GM12878 (cell line): ENCODE data around the gene PTTG2. TPM values are rescaled to one million over a fixed set of nuclear protein-coding genes. Genes with fewer than 3 reads are reported as not detected.

Experiments
- ATAC-seq: fragments of 200-7000 bp; cut with Tn5 transposase; 3 replicates; pipeline ENCODE4 v1.9.1; 2020; ENCODE audit warnings: mild to moderate bottlenecking, moderate library complexity
- BruUV-seq: library from RNA; stranded (reverse); fragments of 400-500 nt; replicated peaks from 2 replicates; lab custom pipeline; 2021; lab: Mats Ljungman, UMichigan
- CTCF ChIA-PET: fragments of 300-600 bp; sonication (Branson Sonifier 250); formaldehyde crosslinking; extraction: SDS; loops from one replicate; lab custom pipeline; 2021; ENCODE audit warnings: inconsistent platforms; lab: Yijun Ruan, JAX
- POLR2A ChIA-PET: fragments of 350-600 bp; formaldehyde crosslinking; extraction: SDS; loops from one replicate; lab custom pipeline; 2021; ENCODE audit warnings: inconsistent platforms; lab: Charles Lee
- RAD21 ChIA-PET: fragments of 300-600 bp; sonication (Branson Sonifier 250); formaldehyde crosslinking; loops from one replicate; lab custom pipeline; 2023; ENCODE audit warnings: antibody characterized with exemption; ENCODE audit not compliant: unreplicated experiment; lab: Charles Lee
- SMC1A ChIA-PET: fragments of 300-600 bp; sonication (Branson Sonifier 250); formaldehyde crosslinking; loops from one replicate; lab custom pipeline; 2023; ENCODE audit not compliant: unreplicated experiment, uncharacterized antibody; lab: Charles Lee
- DNase-seq: peaks from one replicate; pipeline ENCODE4 v3.0.0-alpha.2; 2011; ENCODE audit warnings: low read depth, low spot score
- FAIRE-seq: peaks from 3 replicates; lab custom pipeline; 2011; peaks lifted over from hg19 to GRCh38; lab: Jason Lieb, UNC
- H2AFZ ChIP-seq: 2 replicates; pipeline ENCODE4 v1.6.0; 2011; ENCODE audit warnings: low read depth, low read length, control low read depth; ENCODE audit not compliant: control insufficient read depth
- H3K27ac ChIP-seq: 2 replicates; pipeline ENCODE4 v1.5.1; 2011; ENCODE audit warnings: control low read depth; ENCODE audit not compliant: control insufficient read depth, insufficient read depth
- H3K27me3 ChIP-seq, 2 experiments: replicated peaks in 1 of 2; 2 replicates each; pipeline versions ENCODE4 v1.6.0 to v1.6.1; 2011; ENCODE audit warnings: low read length in 1 of 2; ENCODE audit not compliant: control insufficient read depth in 2 of 2, insufficient read depth in 2 of 2
- H3K36me3 ChIP-seq, 2 experiments: 2 replicates each; pipeline ENCODE4 v1.5.1; 2011; ENCODE audit warnings: low read length in 1 of 2; ENCODE audit not compliant: control insufficient read depth in 2 of 2, insufficient read depth in 2 of 2
- H3K4me1 ChIP-seq: 2 replicates; pipeline ENCODE4 v1.6.1; 2011; ENCODE audit warnings: mild to moderate bottlenecking, low read length, moderate library complexity, mixed read lengths; ENCODE audit not compliant: control insufficient read depth, insufficient read depth
- H3K4me2 ChIP-seq: 2 replicates; pipeline ENCODE4 v1.6.0; 2011; ENCODE audit warnings: control low read depth; ENCODE audit not compliant: control insufficient read depth, insufficient read depth
- H3K4me3 ChIP-seq: fragments of 200-600 bp; sonication (generic); 2 replicates; pipeline ENCODE4 v1.5.1; 2016
- H3K79me2 ChIP-seq: 2 replicates; pipeline ENCODE4 v1.6.0; 2011; ENCODE audit warnings: low read length; ENCODE audit not compliant: control insufficient read depth, insufficient read depth
- H3K9ac ChIP-seq: 2 replicates; pipeline ENCODE4 v1.8.0; 2011; ENCODE audit warnings: low read length, control low read depth, mixed read lengths; ENCODE audit not compliant: control insufficient read depth, insufficient read depth
- H3K9me3 ChIP-seq: replicated peaks from 3 replicates; pipeline ENCODE4 v1.5.1; 2011; ENCODE audit warnings: mild to moderate bottlenecking, low read length; ENCODE audit not compliant: control insufficient read depth, insufficient read depth
- H4K20me1 ChIP-seq: 2 replicates; pipeline ENCODE4 v1.6.0; 2011; ENCODE audit not compliant: control insufficient read depth, insufficient read depth
- ZNF207 ChIP-seq: fragments of 450-650 bp; IDR thresholded peaks from 2 replicates; pipeline ENCODE4 v1.6.1; 2014; ENCODE audit warnings: antibody characterized with exemption, mild to moderate bottlenecking, borderline replicate concordance
- ZNF687 ChIP-seq: fragments of 450-650 bp; IDR thresholded peaks from 2 replicates; pipeline ENCODE4 v1.6.1; 2017; ENCODE audit warnings: mild to moderate bottlenecking, moderate library complexity
- WGBS: methylation state at CpG from one replicate; pipeline ENCODE4 v1.1.6; 2016; ENCODE audit warnings: low lambda C conversion rate; ENCODE audit not compliant: insufficient replicate concordance, insufficient coverage; ENCODE audit errors: missing lambda C conversion rate; 5-methylcytosine and 5-hydroxymethylcytosine counted together
- in situ Hi-C: fragments of 300-500 bp; cut with MboI; formaldehyde crosslinking; loops from 9 replicates; pipeline ENCODE4 v1.14.3; 2018; ENCODE audit warnings: mixed read lengths
- intact Hi-C: fragments of 100-400 bp; cut with micrococcal nuclease; formaldehyde crosslinking; loops from one replicate; pipeline ENCODE4 v1.14.2; 2022; ENCODE audit not compliant: unreplicated experiment
- polyA plus RNA-seq, 11 experiments: library from polyadenylated mRNA; depleted of rRNA in 4 of 11; unstranded in 6 of 11; stranded (reverse) in 5 of 11; fragments of >200 nt; fragmentation: Nextera tagmentation in 4 of 11; fragmentation: Illumina TruSeq in 1 of 11; extraction: Ambion mirVana in 4 of 11; extraction: Trizol in 1 of 11; gene quantifications; 1 replicate in 1 of 11; 2 replicates in 10 of 11; pipeline versions ENCODE4 v1.2.1 to v1.2.3, GENCODE V29; 2011 to 2016; ENCODE audit warnings: inconsistent platforms in 2 of 11, missing spikeins in 2 of 11, low read depth in 1 of 11
- total RNA-seq, 4 experiments: library from RNA; depleted of rRNA in 3 of 4; stranded (reverse); fragments of >200 nt in 3 of 4; fragmentation: Illumina TruSeq in 1 of 4; extraction: Trizol in 1 of 4; gene quantifications; 2 replicates each; pipeline versions ENCODE4 v1.2.1 to v1.2.3, GENCODE V29; 2013 to 2021

PTTG2 gene
- total and polyA plus RNA-seq, 10 of the 15 experiments (the other 5 are each of a cell fraction or from before 2014, with no cell fraction given): 0.09 to 0.54 (median 0.39) TPM; not detected in 4

DNA sequence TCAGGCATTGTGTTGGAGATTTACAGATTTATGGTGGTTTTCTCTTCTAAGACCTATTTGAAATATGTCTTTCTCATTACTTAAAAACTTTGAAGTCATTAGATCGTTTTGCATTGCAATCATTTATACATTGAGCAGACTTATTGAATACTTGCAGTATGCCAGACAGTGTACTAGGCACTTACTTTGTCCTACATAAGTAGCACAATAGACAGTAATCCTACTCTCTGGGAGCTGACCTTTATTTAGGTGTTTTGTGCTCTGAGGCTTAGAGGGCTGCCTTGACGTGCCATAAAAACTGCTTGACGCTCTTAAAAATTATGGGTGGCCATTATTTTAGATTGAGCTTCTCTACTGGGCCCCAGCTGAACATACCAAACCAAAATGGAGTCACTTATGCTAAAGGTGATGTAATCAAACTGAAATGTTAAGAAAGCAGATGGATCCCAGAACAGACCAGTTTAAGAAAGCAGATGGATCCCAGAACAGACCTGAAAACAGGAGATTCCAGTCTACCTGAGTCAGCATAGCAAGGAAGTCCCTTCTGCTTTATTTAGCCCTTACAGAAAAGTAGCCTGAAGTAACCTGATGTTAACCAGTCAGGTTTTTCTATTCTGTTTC lies 42.4 kb downstream of the PTTG2 start:
- ATAC-seq (no peak), DNase-seq (no peak), FAIRE-seq (no peak)
- Histone ChIP-seq H3K9me3 (no peaks in the 10 kb centered on the region), H3K27me3 (no peaks in the 10 kb centered on the region), H4K20me1 (no peaks in the 10 kb centered on the region), H3K9ac (no peak overlapping the region), H3K4me2 (no peak overlapping the region), H2AFZ (no peak overlapping the region), H3K4me1 (no peaks in the 10 kb centered on the region; the same call in 1 of the 2 replicates), H3K4me3 (no peak overlapping the region), H3K36me3 (0 out of 4 replicates have a peak, but pooled peaks cover 0 to 3% of the 10 kb centered on the region in 2 experiments), H3K27ac (no peak overlapping the region), H3K79me2 (no peaks in the 10 kb centered on the region; the same call in 1 of the 2 replicates)
- ChIA-PET CTCF (no interaction called here), RAD21 (interaction anchor here (0.6 to 1.6 kb wide), 2 partner anchors 33 to 317 kb away, joined by 3 to 6 read pairs; no protein-coding TSS in a partner anchor), SMC1A (interaction anchor here (1.3 kb wide), 1 partner anchor 17 kb away, joined by 4 read pairs; no protein-coding TSS in a partner anchor), POLR2A (no interaction called here)
- in situ Hi-C loops: no loop called here
- 99% methylated on average over 3 of the region's 3 CpGs for WGBS
- no TSS peak for BruUV-seq
- intact Hi-C loops: no loop called here
- no peak for TF ChIP-seq ZNF207
- 0 out of 2 replicates have a peak, but pooled peaks have one; percentile 16 for TF ChIP-seq ZNF687
